NCI-H2196 treated with DMSO at 0.1 percent for 48 hours (cell line): ENCODE results near the gene PKHD1.

Source experiments
- DNase-seq: peaks from one replicate; lab custom pipeline; 2025; ENCODE audit not compliant: unreplicated experiment; lab: John Stamatoyannopoulos, UW

PKHD1 gene

DNA sequence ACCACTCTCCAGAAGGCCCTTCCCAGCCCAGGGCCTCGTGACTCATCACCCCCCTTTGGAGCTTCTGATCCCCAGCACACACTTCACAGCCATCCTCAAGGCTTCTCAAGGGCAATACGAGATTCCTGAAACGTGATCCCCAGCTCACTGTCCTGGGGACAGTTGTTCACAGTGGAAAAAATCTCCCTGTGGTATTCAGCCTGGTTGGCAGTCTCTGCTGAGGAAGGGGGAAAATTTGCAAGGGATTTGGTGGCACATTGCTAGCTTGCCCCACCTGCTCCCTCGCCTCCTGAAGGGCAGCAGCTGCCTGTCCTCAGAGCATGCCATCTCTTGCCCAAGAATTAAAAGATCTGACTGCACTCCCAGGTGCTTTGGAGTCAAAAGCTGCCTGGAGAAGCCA, 20.7 kb upstream of the PKHD1 start:
- DNase-seq = no peak

- no peak for DNase-seq
Measured at GRCh38 chr6:52106994-52107393, 19.6 kb upstream of the PKHD1 start.

DNA sequence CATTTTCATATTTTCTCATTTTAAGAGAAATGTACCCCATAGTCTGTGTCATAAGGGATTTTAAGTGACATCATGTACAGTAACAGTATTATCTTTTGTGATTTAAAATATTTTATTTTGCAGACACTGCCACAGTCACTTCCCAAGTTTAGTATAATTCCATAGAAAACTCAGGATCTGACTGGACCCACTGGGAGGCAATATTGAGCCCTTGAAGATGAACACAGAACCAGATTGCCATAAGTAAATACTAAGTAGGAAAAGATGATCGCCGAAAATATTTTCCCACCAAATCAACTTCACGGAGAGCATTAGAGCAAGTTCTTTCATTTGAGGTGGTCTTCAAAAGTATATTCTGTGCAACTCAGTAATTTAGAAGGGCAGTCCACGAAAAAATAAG, 17.6 kb upstream of the PKHD1 start:
- DNase-seq = no peak

- no peak for DNase-seq
Measured at GRCh38 chr6:52103623-52104022, 16.2 kb upstream of the PKHD1 start.

- no peak for DNase-seq
Measured at GRCh38 chr6:52102405-52102804, 15.0 kb upstream of the PKHD1 start.

DNA sequence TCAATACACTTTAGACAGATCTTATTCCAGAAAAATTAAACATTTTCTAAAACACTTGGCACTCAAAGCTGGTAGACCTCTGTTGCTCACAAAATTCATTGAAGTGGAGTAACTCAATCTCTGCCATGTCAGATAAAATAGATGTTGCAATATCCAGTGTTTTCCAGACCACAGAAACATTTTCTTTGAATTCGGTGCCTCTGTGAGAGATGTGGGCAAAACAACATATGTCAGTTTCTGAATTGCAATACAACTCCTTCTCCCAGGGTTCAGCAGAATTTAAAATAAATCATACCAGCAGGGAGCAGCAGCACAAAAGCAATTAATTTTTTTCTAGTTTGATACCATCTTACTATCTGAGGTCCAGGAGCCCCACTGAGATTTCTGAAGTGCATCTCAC, 11.3 kb upstream of the PKHD1 start:
- DNase-seq = no peak

DNA sequence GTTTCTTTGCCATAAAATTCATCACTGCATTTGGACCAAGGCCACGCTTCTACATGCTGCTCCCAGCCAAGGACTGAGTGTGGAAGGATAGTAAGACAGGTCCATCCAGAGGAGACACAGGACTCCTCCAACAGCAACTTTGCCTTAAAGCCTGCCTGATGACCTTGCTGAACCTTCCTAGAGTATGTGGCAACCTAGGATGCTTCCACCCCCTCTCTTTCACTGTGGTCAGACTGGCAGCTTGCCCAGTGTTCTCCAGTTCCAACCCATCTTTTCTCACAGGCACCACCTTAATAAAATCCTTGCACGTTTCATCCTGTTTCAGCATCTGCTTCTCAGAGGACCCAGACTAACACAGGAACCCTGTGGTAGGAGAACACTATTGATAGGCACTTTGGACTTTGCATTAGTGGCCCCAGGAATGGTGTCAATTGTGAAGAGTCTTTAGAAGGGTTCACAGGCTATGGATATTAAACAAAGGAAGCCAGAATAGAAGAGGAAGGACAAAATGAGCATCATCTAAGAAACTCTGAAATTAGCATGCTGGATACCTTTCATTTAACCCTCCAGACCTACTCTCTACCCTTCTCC, 2.4 kb upstream of the PKHD1 start:
- DNase-seq = no peak

DNA sequence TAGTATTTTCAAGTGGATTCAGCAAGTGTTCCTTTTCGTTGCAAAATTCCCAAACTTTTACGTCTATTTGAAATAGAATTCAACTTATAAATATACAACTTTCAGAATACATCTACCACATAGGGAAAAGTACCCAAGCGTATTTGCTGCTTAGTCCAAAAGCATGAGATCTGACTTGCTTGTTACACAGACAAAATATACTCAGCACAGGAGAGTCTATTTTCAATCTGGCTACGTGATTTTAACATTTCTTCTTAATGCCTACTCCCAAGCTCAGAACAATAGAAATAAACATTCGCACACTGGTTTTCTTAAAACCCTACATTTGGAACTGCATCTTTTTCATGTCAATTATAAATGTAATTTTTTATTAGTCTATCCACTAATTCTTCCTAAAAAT, 672 bp downstream of the PKHD1 start:
- no peak for DNase-seq

GRCh38 chr6:52081237-52081636, 6.2 kb downstream of the PKHD1 start:
- no peak for DNase-seq

DNA sequence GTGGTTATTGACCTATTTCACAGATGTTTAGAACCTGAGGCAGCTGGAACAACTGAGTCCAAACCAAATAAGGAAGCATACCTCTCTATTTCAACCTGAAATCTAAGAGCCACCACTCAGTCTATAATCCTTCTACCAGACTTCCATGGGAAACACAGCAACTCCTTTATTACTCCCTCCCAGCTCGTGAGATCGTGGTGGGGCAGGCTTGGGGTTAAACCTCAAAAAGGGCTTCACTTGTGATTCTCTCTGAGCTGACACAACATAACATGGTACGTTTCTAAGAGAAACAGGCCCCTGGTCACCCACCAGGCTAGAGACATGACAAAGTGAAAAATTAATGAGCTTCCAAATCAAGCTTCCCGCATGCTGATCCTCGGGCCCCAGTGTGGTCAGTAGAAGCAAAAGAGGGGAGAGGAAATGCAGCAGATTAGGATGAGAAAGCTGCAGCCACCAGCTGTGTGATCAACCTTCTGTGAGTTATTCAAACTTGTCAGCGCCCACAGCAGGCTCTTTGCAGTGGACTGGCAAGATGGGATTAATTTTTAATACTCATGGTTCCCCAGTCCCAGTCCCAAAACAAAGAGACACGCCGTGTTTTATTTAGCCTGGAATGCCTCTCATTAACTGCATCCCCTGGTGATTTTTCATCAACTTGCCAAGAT, 9.3 kb downstream of the PKHD1 start:
- no peak for DNase-seq

- DNase-seq = no peak
Measured at GRCh38 chr6:52077180-52077884, 10.1 kb downstream of the PKHD1 start.

DNA sequence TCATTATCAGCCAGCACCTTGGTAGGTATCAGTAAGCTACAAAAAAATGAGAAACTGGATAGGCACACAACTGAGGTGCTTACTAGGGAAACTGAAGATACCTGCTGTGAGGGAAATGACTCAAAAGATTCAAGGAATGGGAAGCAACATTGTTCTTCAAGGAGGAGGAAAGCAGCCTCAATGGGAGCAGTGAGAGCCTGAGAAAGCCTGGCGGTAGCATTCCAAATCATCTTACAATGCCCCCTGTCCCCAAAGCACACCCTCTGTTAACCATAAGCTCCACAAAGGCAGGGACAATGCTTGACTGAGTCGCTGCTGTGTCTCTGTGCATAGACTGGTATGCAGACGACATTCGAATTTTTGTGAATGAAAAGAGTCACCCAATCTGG, 10.6 kb downstream of the PKHD1 start:
- no peak for DNase-seq

DNA sequence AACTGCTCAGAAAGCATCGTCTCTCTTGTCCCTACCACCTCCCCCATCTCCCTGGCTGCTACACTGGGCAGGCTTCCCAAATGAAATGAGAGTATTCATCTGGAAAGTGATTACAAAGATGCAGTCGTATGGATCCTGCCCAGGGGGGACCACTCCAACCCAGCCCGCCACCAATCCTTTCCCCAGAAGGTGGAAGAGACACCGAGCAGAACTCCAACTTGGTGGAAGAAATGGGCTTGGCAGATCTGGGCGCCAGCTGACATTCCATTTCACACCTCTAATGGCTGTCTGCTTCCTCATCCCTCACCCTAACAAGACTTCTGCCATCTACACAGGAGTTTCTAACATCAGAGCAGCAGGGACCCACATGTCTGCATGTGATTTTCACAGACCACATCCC, 12.7 kb downstream of the PKHD1 start:
- DNase-seq = no peak

DNA sequence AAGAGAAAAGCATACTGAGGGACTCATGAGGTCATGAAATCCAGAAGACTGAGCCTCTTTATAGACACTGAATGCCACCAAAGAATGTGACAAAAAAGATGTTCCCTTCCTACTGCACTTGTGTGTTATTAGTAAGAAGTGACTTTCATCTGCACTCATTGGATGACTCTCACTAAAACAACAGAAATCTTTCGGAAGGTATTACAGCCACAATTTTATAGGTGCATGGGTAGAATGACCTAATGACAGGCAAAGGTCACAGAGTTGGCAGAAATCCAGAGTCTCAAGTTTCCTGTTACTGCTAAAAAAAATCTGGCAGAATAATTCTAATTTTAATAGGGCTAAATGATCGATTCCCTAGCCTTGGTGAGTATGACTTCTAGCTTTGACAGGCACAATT, 13.3 kb downstream of the PKHD1 start:
- DNase-seq = no peak

DNA sequence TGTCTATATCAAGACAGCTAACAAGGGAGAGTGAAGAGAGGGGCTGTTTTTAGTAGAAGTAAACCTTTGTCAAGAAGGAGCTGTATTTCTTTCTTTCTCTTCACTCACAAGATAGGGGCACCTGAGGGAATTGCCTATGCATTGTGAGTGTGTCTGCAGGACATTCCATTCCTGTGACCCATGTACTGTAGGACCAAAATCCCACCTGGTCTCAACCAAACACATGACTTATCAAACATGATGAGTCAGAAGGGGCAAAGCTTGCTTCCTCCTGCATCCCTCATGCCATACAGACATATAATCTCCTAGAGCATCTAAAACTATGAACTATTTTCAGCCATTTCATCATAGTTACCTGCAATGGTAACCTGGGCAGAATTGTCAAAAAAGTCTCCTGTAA, 21.8 kb downstream of the PKHD1 start:
- DNase-seq = no peak

DNA sequence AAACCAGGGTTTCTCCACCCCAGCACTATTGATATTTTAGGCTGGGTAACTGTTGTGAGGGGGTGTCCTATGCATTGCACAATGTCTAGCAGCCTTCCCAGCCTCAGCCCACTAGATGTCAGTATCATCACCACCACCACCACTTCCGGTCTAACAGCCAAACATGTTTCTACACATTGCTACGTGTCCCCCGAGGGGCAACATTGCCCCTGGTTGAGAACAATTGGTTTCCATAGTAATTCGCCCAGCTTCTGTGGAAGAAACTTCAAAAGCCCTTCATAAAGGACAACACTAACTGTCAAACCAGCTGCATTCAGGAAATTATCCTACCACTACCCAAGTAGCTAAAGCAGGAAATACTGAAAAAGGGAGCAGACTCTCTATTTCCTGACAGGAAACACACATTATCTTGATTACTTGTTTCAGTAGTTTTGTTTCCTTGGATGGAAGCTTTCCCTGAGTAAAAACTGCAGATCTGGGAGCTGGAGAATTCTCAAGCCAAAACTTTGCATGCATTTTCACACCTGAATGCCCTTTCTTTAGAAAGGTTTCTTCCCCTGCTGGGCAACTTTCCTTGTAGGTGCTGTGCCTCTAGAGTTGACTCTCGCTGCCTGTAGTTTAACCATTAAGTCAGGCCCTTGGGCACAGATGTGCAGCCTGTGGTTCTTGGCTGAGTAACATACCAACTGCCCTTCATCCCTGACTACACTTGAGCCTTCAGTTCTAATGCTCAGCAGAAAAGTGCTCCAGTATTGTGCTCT, 23.6 kb downstream of the PKHD1 start:
- DNase-seq = no peak

DNA sequence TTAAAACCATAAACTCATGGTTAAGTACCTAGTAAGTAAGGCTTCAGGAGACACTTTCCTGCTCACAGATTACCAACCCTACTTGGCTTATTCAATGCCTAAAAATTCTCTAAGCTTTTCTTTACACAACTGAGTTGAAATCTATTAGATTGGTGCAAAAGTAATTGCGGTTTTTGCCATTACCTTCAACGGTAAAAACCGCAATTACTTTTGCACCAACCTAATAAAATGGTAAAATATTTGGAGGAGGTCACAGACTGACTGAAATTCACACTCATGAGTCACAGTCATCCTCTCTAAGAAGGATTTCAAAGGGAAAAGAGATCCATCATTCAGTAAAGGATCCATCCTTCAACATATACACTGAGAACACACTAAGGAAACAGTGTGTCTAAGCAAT, 25.9 kb downstream of the PKHD1 start:
- DNase-seq = no peak

DNA sequence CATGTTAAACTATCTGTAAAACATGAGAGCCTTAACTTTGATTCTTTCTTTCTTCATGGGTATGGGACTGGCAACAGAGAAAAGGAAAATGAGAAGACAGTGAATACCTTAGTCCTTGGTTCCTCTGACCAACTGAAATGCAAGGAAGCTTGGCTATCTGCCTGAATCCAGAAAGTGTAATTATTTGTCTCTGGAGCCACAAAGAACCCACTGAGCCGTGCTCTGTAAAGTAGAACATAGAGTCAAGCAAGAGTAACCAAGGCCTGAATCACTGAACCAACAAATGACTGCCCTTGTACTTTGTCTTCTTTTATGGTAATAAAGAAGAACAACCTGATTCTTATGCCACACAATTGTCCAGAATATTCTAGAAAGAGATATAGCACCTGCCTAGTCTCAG, 27.6 kb downstream of the PKHD1 start:
- no peak for DNase-seq

GRCh38 chr6:52055451-52055850, 32.0 kb downstream of the PKHD1 start:
- DNase-seq = no peak

DNA sequence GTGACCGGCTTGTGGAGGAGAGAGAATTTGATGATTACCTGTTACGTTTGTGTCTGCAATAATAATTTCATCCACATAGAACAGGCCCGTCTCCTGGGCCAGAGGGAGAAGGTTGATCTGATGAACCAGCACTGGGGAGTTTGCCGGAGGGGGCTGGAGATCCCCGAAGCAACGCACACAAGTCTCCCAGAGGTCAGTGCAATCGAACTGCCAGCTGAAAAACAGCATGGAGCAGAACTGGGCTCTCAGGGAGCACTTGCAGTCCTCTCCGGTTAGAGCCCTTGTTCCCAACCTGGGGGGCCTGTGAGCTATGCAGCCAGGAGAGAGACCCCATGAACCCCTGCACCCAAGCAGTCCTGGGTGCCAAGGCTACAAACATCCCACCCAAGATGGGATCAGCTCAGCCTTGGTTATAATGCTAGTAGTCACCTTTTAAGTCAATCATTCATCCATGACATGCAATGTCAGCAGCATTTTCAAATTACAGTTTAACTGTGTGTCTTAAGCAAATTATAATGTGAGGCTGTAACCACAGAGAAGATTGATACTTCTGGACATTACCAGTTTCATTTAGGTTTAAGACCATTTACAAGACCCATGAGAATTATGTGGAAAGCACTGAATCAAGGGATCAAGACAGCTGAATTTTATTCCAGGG, 34.2 kb downstream of the PKHD1 start:
- no peak for DNase-seq

DNA sequence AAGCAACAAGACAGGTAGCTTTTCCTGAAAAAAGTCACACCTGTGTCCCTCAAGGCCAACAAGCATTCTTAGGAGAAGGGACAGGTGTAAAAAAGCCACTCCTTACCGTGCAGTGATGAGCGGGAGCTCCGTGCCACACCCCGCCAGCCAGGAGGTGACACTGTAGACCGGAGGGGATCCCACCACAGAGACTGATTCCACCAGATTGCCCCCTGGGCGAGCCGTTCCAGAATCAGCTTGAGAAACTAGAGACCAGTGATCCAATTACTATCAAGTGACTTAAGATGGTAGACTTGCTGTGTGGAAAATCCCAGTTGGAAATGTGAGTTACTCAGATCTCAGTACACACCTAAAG, 37.4 kb downstream of the PKHD1 start:
- no peak for DNase-seq
